K562 (cell line): ENCODE measurements around the gene RREB1. TPM values are rescaled to one million over a fixed set of nuclear protein-coding genes. Genes with fewer than 3 reads are reported as not detected.
"Not testable (repeated sequence)": the region's sequence is repeated elsewhere in the genome, so short reads cannot be mapped to it uniquely, and the experiment has no call there.

Source experiments
- ATAC-seq: fragments of 200-7000 bp; cut with Tn5 transposase; 3 replicates; pipeline ENCODE4 v1.9.1; 2020; ENCODE audit warnings: moderate library complexity
- BruUV-seq: library from RNA; stranded (reverse); fragments of 400-500 nt; replicated peaks from 2 replicates; lab custom pipeline; 2021; lab: Mats Ljungman, UMichigan
- CTCF ChIA-PET: fragments of 300-600 bp; formaldehyde crosslinking; extraction: SDS; loops from one replicate; lab custom pipeline; 2021; ENCODE audit warnings: low intra/inter-chr PET ratio; lab: Yijun Ruan, JAX
- POLR2A ChIA-PET: fragments of 300-600, 350-650 bp; sonication (Branson Sonifier 250); formaldehyde crosslinking; extraction: SDS; loops from one replicate; lab custom pipeline; 2021; ENCODE audit warnings: antibody characterized with exemption, inconsistent platforms; lab: Yijun Ruan, JAX
- DNase-seq, 4 experiments: peaks; one replicate each; pipeline versions ENCODE4 v3.0.0 to v3.0.0-alpha.2; 2011 to 2018; ENCODE audit warnings: low spot score in 3 of 4, mixed read lengths in 3 of 4; ENCODE audit errors: extremely low read depth in 1 of 4
- FAIRE-seq: peaks from 2 replicates; lab custom pipeline; 2011; peaks lifted over from hg19 to GRCh38; lab: Jason Lieb, UNC
- H2AFZ ChIP-seq: 2 replicates; pipeline ENCODE4 v1.6.0; 2011; ENCODE audit warnings: low read depth, low read length, control low read depth, inconsistent platforms
- H3K27ac ChIP-seq: fragments of 200-600 bp; 3 replicates; pipeline ENCODE4 v1.8.0; 2011; ENCODE audit warnings: low read depth, mild to moderate bottlenecking, control low read depth, inconsistent platforms, low read length, moderate library complexity, mixed read lengths; ENCODE audit errors: extremely low read depth
- H3K27me3 ChIP-seq, 2 experiments: fragments of 300-600 bp in 1 of 2; 2 replicates in 1 of 2; 3 replicates in 1 of 2; pipeline versions ENCODE4 v1.6.0 to v1.8.0; 2011; ENCODE audit warnings: inconsistent platforms in 2 of 2, low read length in 2 of 2, mild to moderate bottlenecking in 1 of 2, mixed read lengths in 1 of 2, moderate library complexity in 1 of 2; ENCODE audit not compliant: control insufficient read depth in 2 of 2, insufficient read depth in 2 of 2
- H3K36me3 ChIP-seq: fragments of 300-600 bp; 3 replicates; pipeline ENCODE4 v1.8.0; 2011; ENCODE audit warnings: mild to moderate bottlenecking, low read length, inconsistent platforms; ENCODE audit not compliant: control insufficient read depth, insufficient read depth
- H3K4me1 ChIP-seq, 2 experiments: fragments of 200-600 bp in 1 of 2; replicated peaks in 1 of 2; 2 replicates in 1 of 2; 3 replicates in 1 of 2; pipeline versions ENCODE4 v1.5.1 to v1.8.0; 2011; ENCODE audit warnings: inconsistent platforms in 2 of 2, low read length in 2 of 2, mild to moderate bottlenecking in 1 of 2, mixed read lengths in 1 of 2, moderate library complexity in 1 of 2; ENCODE audit not compliant: control insufficient read depth in 2 of 2, insufficient read depth in 2 of 2
- H3K4me2 ChIP-seq: 2 replicates; pipeline ENCODE4 v1.6.1; 2011; ENCODE audit warnings: low read length, control low read depth, inconsistent platforms, mixed read lengths; ENCODE audit not compliant: insufficient read depth
- H3K4me3 ChIP-seq: fragments of 200-600 bp; sonication (generic), shearing (Covaris generic); 2 replicates; pipeline ENCODE4 v1.5.1; 2016; ENCODE audit warnings: control low read depth, inconsistent platforms
- H3K79me2 ChIP-seq: fragments of 200-600 bp; 3 replicates; pipeline ENCODE4 v1.8.0; 2011; ENCODE audit warnings: low read length, inconsistent platforms; ENCODE audit not compliant: control insufficient read depth, insufficient read depth
- H3K9ac ChIP-seq, 2 experiments: 2 replicates each; pipeline versions ENCODE4 v1.6.0 to v1.6.1; 2011; ENCODE audit warnings: low read depth in 2 of 2, low read length in 2 of 2, control low read depth in 1 of 2, inconsistent platforms in 1 of 2, mild to moderate bottlenecking in 1 of 2, mixed read lengths in 1 of 2; ENCODE audit not compliant: insufficient read depth in 1 of 2
- H3K9me1 ChIP-seq: one replicate; pipeline ENCODE4 v1.6.0; 2011; ENCODE audit warnings: inconsistent platforms, mild to moderate bottlenecking, low read length, moderate library complexity; ENCODE audit not compliant: control insufficient read depth, insufficient read depth
- H3K9me3 ChIP-seq: replicated peaks from 2 replicates; pipeline ENCODE4 v1.5.1; 2011; ENCODE audit warnings: low read depth, low read length, inconsistent platforms; ENCODE audit not compliant: control insufficient read depth, insufficient read depth
- H4K20me1 ChIP-seq: replicated peaks from 2 replicates; pipeline ENCODE4 v1.6.1; 2011; ENCODE audit warnings: low read length, inconsistent platforms, mixed read lengths; ENCODE audit not compliant: control insufficient read depth, insufficient read depth
- ARHGAP35 ChIP-seq: fragments of 450-650 bp; IDR thresholded peaks from 2 replicates; pipeline ENCODE4 v1.6.1; 2018; ENCODE audit not compliant: partially characterized antibody
- ATF3 ChIP-seq, 2 experiments: fragments of 450-650 bp in 1 of 2; sonication (generic) in 1 of 2; formaldehyde crosslinking in 1 of 2; IDR thresholded peaks in 1 of 2; conservative IDR thresholded peaks in 1 of 2; 2 replicates each; pipeline versions ENCODE4 v1.6.1 to v1.8.1; 2016 to 2023; ENCODE audit warnings: mild to moderate bottlenecking in 2 of 2, moderate library complexity in 2 of 2, inconsistent platforms in 1 of 2, missing genetic modification reagents in 1 of 2
- BCOR ChIP-seq: fragments of 450-650 bp; IDR thresholded peaks from 2 replicates; pipeline ENCODE4 v1.6.1; 2016
- HMG20A ChIP-seq: fragments of 450-650 bp; formaldehyde crosslinking; conservative IDR thresholded peaks from 2 replicates; pipeline ENCODE4 v1.4.0; 2020; ENCODE audit warnings: mild to moderate bottlenecking, mixed read lengths
- HNRNPH1 ChIP-seq: fragments of 200-400 bp; formaldehyde crosslinking; optimal IDR thresholded peaks from 2 replicates; pipeline ENCODE3; 2017; ENCODE audit warnings: low read depth, mild to moderate bottlenecking, low read length, moderate library complexity
- L3MBTL2 ChIP-seq: fragments of 450-650 bp; IDR thresholded peaks from 2 replicates; pipeline ENCODE4 v1.6.1; 2016; ENCODE audit warnings: mild to moderate bottlenecking, moderate library complexity
- PATZ1 ChIP-seq: fragments of 250-450 bp; sonication (Bioruptor Pico); IDR thresholded peaks from 2 replicates; pipeline ENCODE4 v1.5.0; 2020; ENCODE audit warnings: mild to moderate bottlenecking, borderline replicate concordance
- TFAP4 ChIP-seq: sonication (generic); formaldehyde crosslinking; IDR thresholded peaks from 2 replicates; pipeline ENCODE4 v1.8.0; 2022; ENCODE audit warnings: missing genetic modification reagents, mild to moderate bottlenecking, moderate library complexity, borderline replicate concordance
- ZEB2 ChIP-seq: fragments of 450-650 bp; IDR thresholded peaks from 2 replicates; pipeline ENCODE4 v1.6.1; 2016
- WGBS: fragments of 100-300 bp; shearing (Covaris generic); methylation state at CpG from one replicate; pipeline ENCODE4 v1.1.6; 2016; ENCODE audit warnings: low coverage, mixed read lengths; ENCODE audit not compliant: insufficient coverage; ENCODE audit errors: missing lambda C conversion rate; 5-methylcytosine and 5-hydroxymethylcytosine counted together
- in situ Hi-C: fragments of 300-500 bp; cut with MboI; formaldehyde crosslinking; loops from 4 replicates; pipeline ENCODE4 v1.15.0; 2018; ENCODE audit warnings: inconsistent platforms, mixed read lengths
- intact Hi-C: fragments of 100-400 bp; cut with micrococcal nuclease; formaldehyde crosslinking; loops from 2 replicates; pipeline ENCODE4 v1.14.2; 2022
- polyA plus RNA-seq, 8 experiments: library from polyadenylated mRNA; depleted of rRNA in 4 of 8; stranded (reverse) in 5 of 8; unstranded in 3 of 8; fragments of >200 nt; fragmentation: Nextera tagmentation in 2 of 8; fragmentation: Illumina TruSeq in 1 of 8; extraction: Ambion mirVana in 2 of 8; extraction: Trizol in 1 of 8; gene quantifications; 2 replicates each; pipeline versions ENCODE4 v1.2.1 to v1.2.3, GENCODE V29; 2011 to 2014; ENCODE audit warnings: inconsistent platforms in 1 of 8, missing spikeins in 1 of 8
- total RNA-seq, 7 experiments: library from RNA; depleted of rRNA in 6 of 7; stranded (reverse); fragments of >200 nt in 6 of 7; fragmentation: Illumina TruSeq in 2 of 7; extraction: Trizol in 2 of 7; gene quantifications; 2 replicates each; pipeline versions ENCODE4 v1.2.1 to v1.2.3, GENCODE V29; 2011 to 2021; ENCODE audit warnings: low replicate concordance in 1 of 7

RREB1 gene
- total and polyA plus RNA-seq, 9 of the 15 experiments (the other 6 are each of a cell fraction or from before 2014, with no cell fraction given), result 3.3 to 64.2 (median 19.3) TPM

- DNase-seq, H3K9me1 ChIP-seq, H3K4me3 ChIP-seq, H3K79me2 ChIP-seq, ATAC-seq, BruUV-seq, FAIRE-seq, H3K9me3 ChIP-seq, H4K20me1 ChIP-seq, intact Hi-C loops, H3K27ac ChIP-seq, H3K4me1 ChIP-seq, H2AFZ ChIP-seq, in situ Hi-C loops, H3K9ac ChIP-seq, H3K36me3 ChIP-seq, H3K4me2 ChIP-seq: not testable (repeated sequence)
- WGBS, result 12% methylated on average over 8 of the region's 8 CpGs
- ChIA-PET CTCF (interaction anchor here (4.7 kb wide), 1 partner anchor 340 kb away, joined by 44 read pairs; no protein-coding TSS in a partner anchor), POLR2A (interaction anchor here (0.5 kb wide), 1 partner anchor 208 kb away, joined by 4 read pairs; no protein-coding TSS in a partner anchor)
- H3K27me3 ChIP-seq, result peaks cover 19 to 30% of the 10 kb centered on the region in 2 experiments; a peak in 4 of 5 replicates
These were observed 166.8 kb downstream of the RREB1 start for GRCh38 chr6:7274525-7274924.

GRCh38 chr6:7276199-7276524, 168.4 kb downstream of the RREB1 start:
- no peak overlapping the region for H3K27ac ChIP-seq
- POLR2A ChIA-PET, result interaction anchor here (0.6 to 1.2 kb wide), 5 partner anchors 12 to 340 kb away, joined by 3 read pairs; no protein-coding TSS in a partner anchor
- intact Hi-C loops (loop anchor here (1.0 kb wide), 3 partner anchors 63 to 339 kb away; no protein-coding TSS in a partner anchor), in situ Hi-C loops (no loop called here)
- no peaks in the 10 kb centered on the region for H3K36me3 ChIP-seq
- DNase-seq (no peak), FAIRE-seq (no peak), ATAC-seq (no peak)
- peaks cover 0 to 7% of the 10 kb centered on the region in 2 experiments; a peak in 1 of 5 replicates for H3K4me1 ChIP-seq
- TF ChIP-seq L3MBTL2 (no peak), ATF3 (IDR thresholded peaks at IDR 0.05) (no peak), ATF3 (CRISPR knock-in tag; conservative IDR thresholded peaks at IDR 0.05) (no peak), BCOR (peak; percentile 15; the same call in 1 of the 2 replicates), ZEB2 (0 out of 2 replicates have a peak, but pooled peaks have one; percentile 44), PATZ1 (CRISPR knock-in tag) (no peak), ARHGAP35 (no peak), HNRNPH1 (no peak), TFAP4 (CRISPR knock-in tag) (0 out of 2 replicates have a peak, but pooled peaks have one; percentile 7), HMG20A (CRISPR knock-in tag) (no peak)
- H2AFZ ChIP-seq, result no peak overlapping the region
- no TSS peak for BruUV-seq
- no peak overlapping the region for H3K4me2 ChIP-seq
- CTCF ChIA-PET, result interaction anchor here (0.6 to 4.7 kb wide), 4 partner anchors 339 to 783 kb away, joined by 3 to 44 read pairs (median 4); no protein-coding TSS in a partner anchor
- 0 out of 2 replicates have a peak, but pooled peaks cover 3% of the 10 kb centered on the region for H4K20me1 ChIP-seq
- H3K9me1 ChIP-seq, result no peaks in the 10 kb centered on the region
- H3K27me3 ChIP-seq, result peaks cover 8 to 13% of the 10 kb centered on the region in 2 experiments; a peak in 4 of 5 replicates
- no peak overlapping the region for H3K9ac ChIP-seq
- 26% methylated on average over 7 of the region's 7 CpGs for WGBS
- H3K4me3 ChIP-seq, result no peak overlapping the region
- no peaks in the 10 kb centered on the region for H3K79me2 ChIP-seq
- H3K9me3 ChIP-seq, result no peaks in the 10 kb centered on the region
